GM23338 (cell line): ENCODE data around the gene CARTPT. TPM values are rescaled to one million over a fixed set of nuclear protein-coding genes. Genes with fewer than 3 reads are reported as not detected.
A peak's percentile ranks its signal among the peaks of the same experiment; 100 is the strongest.

Experiments used
- ATAC-seq: fragments of 200-7000 bp; cut with Tn5 transposase; 3 replicates; pipeline ENCODE4 v1.9.1; 2020
- DNase-seq: peaks from one replicate; pipeline ENCODE4 v3.0.0-alpha.2; 2015; ENCODE audit warnings: low spot score
- H2AFZ ChIP-seq: fragments of 200-600 bp; sonication (generic); 2 replicates; pipeline ENCODE4 v1.8.0; 2016; ENCODE audit warnings: antibody characterized with exemption, mild to moderate bottlenecking, moderate library complexity
- H3F3A ChIP-seq: fragments of 200-600 bp; sonication (generic); replicated peaks from 2 replicates; pipeline ENCODE4 v1.8.0; 2017; ENCODE audit warnings: antibody characterized with exemption, mixed run types, low read depth
- H3K27ac ChIP-seq: fragments of 200-600 bp; sonication (generic); 2 replicates; pipeline ENCODE4 v1.6.1; 2016; ENCODE audit warnings: low read depth
- H3K27me3 ChIP-seq: fragments of 200-600 bp; sonication (generic); 2 replicates; pipeline ENCODE4 v1.8.0; 2016; ENCODE audit warnings: mild to moderate bottlenecking, mixed run types, moderate library complexity; ENCODE audit not compliant: insufficient read depth
- H3K36me3 ChIP-seq: fragments of 200-600 bp; sonication (generic); 2 replicates; pipeline ENCODE4 v1.8.0; 2016; ENCODE audit warnings: mild to moderate bottlenecking; ENCODE audit not compliant: insufficient read depth
- H3K4me1 ChIP-seq: fragments of 200-600 bp; sonication (generic); 2 replicates; pipeline ENCODE4 v1.8.0; 2016; ENCODE audit warnings: mild to moderate bottlenecking, moderate library complexity; ENCODE audit not compliant: insufficient read depth
- H3K4me2 ChIP-seq: fragments of 200-600 bp; sonication (generic); 2 replicates; pipeline ENCODE4 v1.7.1; 2017; ENCODE audit warnings: mixed run types
- H3K4me3 ChIP-seq: fragments of 200-600 bp; sonication (generic); 2 replicates; pipeline ENCODE4 v1.6.1; 2016; ENCODE audit warnings: mixed run types
- H3K79me2 ChIP-seq: fragments of 200-600 bp; sonication (generic); replicated peaks from 2 replicates; pipeline ENCODE4 v1.8.0; 2017; ENCODE audit warnings: mild to moderate bottlenecking; ENCODE audit not compliant: insufficient read depth
- H3K9me2 ChIP-seq: fragments of 200-600 bp; sonication (generic); 2 replicates; pipeline ENCODE4 v1.8.0; 2017; ENCODE audit not compliant: insufficient read depth
- H4K20me1 ChIP-seq: fragments of 200-600 bp; sonication (generic); replicated peaks from 2 replicates; pipeline ENCODE4 v1.8.0; 2017; ENCODE audit warnings: mild to moderate bottlenecking; ENCODE audit not compliant: insufficient read depth
- H3K27ac Mint-ChIP-seq: 2 replicates; pipeline ENCODE4 v1.8.0; 2020; ENCODE audit warnings: inconsistent platforms, mild to moderate bottlenecking, moderate library complexity, mixed read lengths
- H3K27me3 Mint-ChIP-seq: 3 replicates; pipeline ENCODE4 v1.8.0; 2022; ENCODE audit warnings: low read depth, mild to moderate bottlenecking, moderate library complexity, mixed read lengths, inconsistent platforms; ENCODE audit not compliant: insufficient read depth, poor library complexity
- H3K36me3 Mint-ChIP-seq: 3 replicates; pipeline ENCODE4 v1.8.0; 2021; ENCODE audit warnings: low read depth, mild to moderate bottlenecking, inconsistent platforms, moderate library complexity, mixed read lengths
- H3K4me1 Mint-ChIP-seq: 3 replicates; pipeline ENCODE4 v1.8.0; 2020; ENCODE audit warnings: mild to moderate bottlenecking, inconsistent platforms, mixed read lengths
- H3K4me3 Mint-ChIP-seq: 3 replicates; pipeline ENCODE4 v1.8.0; 2021; ENCODE audit warnings: moderate library complexity, mild to moderate bottlenecking, inconsistent platforms, mixed read lengths
- H3K9me3 Mint-ChIP-seq: 3 replicates; pipeline ENCODE4 v1.8.0; 2020; ENCODE audit warnings: moderate library complexity, mild to moderate bottlenecking, inconsistent platforms, mixed read lengths
- CREB1 ChIP-seq: fragments of 250-450 bp; sonication (Bioruptor Pico); IDR thresholded peaks from 2 replicates; pipeline ENCODE4 v1.5.0; 2020; ENCODE audit warnings: low read depth, mild to moderate bottlenecking, moderate library complexity
- CTCF ChIP-seq, 2 experiments: fragments of 200-600 bp in 1 of 2; sonication (generic) in 1 of 2; conservative IDR thresholded peaks; 2 replicates each; pipeline versions ENCODE4 v1.5.1 to v1.6.1; 2016 to 2017; ENCODE audit warnings: antibody characterized with exemption in 2 of 2, low read depth in 2 of 2, mild to moderate bottlenecking in 2 of 2, moderate library complexity in 1 of 2
- EZH2phosphoT487 ChIP-seq: fragments of 200-600 bp; sonication (generic); IDR thresholded peaks from one replicate; pipeline ENCODE4 v1.8.1; 2018; ENCODE audit warnings: antibody characterized with exemption; ENCODE audit not compliant: unreplicated experiment
- NANOG ChIP-seq: IDR thresholded peaks from 2 replicates; pipeline ENCODE4 v1.6.1; 2016; ENCODE audit warnings: antibody characterized with exemption, borderline replicate concordance
- POLR2AphosphoS5 ChIP-seq: IDR thresholded peaks from 2 replicates; pipeline ENCODE4 v1.6.1; 2016; ENCODE audit warnings: antibody characterized with exemption, low read depth
- ZNF114 ChIP-seq: fragments of 250-450 bp; sonication (Bioruptor Pico); IDR thresholded peaks from 2 replicates; pipeline ENCODE4 v1.5.0; 2020; ENCODE audit warnings: mild to moderate bottlenecking, moderate library complexity
- ZNF462 ChIP-seq: fragments of 250-450 bp; sonication (Bioruptor Pico); IDR thresholded peaks from 2 replicates; pipeline ENCODE4 v1.5.0; 2020; ENCODE audit warnings: mild to moderate bottlenecking, moderate library complexity
- polyA plus RNA-seq: library from polyadenylated mRNA; unstranded; fragments of >200 nt; fragmentation: Nextera tagmentation; extraction: Ambion mirVana; gene quantifications from 2 replicates; pipeline ENCODE4 v1.2.1, GENCODE V29; 2016
- total RNA-seq: library from RNA; depleted of rRNA; stranded (reverse); fragments of >200 nt; shearing (Covaris generic); gene quantifications from 2 replicates; pipeline ENCODE4 v1.2.3, GENCODE V29; 2014
- TF ChIP-seq, protein P1 (sequence below): IDR thresholded peaks from one replicate; pipeline ENCODE4 v1.6.1; 2018; ENCODE audit warnings: antibody characterized with exemption; ENCODE audit not compliant: unreplicated experiment

CARTPT gene
- total and polyA plus RNA-seq, 2 experiments from 2014 or later: not detected

DNA sequence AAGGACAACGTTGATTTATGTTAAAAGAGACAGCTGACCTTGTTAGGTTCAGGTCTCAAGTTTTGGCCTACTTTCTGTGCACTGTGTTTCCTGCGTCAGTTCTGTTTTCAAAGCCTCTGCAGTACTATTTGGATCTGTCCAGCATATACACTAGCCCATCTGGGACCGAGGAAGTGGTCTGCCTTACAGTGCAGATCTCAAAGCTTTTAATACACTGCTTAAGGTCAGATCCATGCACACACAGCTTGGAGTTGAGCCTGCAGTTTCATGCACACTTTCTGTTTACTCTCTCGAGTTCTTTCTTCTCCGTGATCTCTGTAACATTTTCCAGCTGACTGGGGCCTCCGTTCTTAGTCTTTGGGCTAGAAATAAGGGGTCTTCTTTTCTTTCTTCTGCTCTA lies 24.1 kb downstream of the CARTPT start:
- H3K4me3 Mint-ChIP-seq: no peak overlapping the region
- no peak overlapping the region for H3K4me2 ChIP-seq
- no peak for TF ChIP-seq POLR2AphosphoS5
- no peak for TF ChIP-seq EZH2phosphoT487
- no peaks in the 10 kb centered on the region for H3K27me3 ChIP-seq
- H3K4me3 ChIP-seq: no peak overlapping the region
- H3K9me3 Mint-ChIP-seq: no peaks in the 10 kb centered on the region
- no peak overlapping the region for H3K27ac Mint-ChIP-seq
- H3K79me2 ChIP-seq: no peaks in the 10 kb centered on the region
- H3F3A ChIP-seq: no peaks in the 10 kb centered on the region
- H3K9me2 ChIP-seq: no peaks in the 10 kb centered on the region
- DNase-seq (no peak), ATAC-seq (no peak)
- no peaks in the 10 kb centered on the region for H3K36me3 Mint-ChIP-seq
- no peaks in the 10 kb centered on the region for H4K20me1 ChIP-seq
- H3K36me3 ChIP-seq: no peaks in the 10 kb centered on the region
- H3K4me1 ChIP-seq: 0 out of 2 replicates have a peak, but pooled peaks cover 3% of the 10 kb centered on the region
- H3K27ac ChIP-seq: no peak overlapping the region
- H2AFZ ChIP-seq: peak overlapping the region; percentile 38
- H3K27me3 Mint-ChIP-seq: no peaks in the 10 kb centered on the region
- H3K4me1 Mint-ChIP-seq: peaks cover 9% of the 10 kb centered on the region

DNA sequence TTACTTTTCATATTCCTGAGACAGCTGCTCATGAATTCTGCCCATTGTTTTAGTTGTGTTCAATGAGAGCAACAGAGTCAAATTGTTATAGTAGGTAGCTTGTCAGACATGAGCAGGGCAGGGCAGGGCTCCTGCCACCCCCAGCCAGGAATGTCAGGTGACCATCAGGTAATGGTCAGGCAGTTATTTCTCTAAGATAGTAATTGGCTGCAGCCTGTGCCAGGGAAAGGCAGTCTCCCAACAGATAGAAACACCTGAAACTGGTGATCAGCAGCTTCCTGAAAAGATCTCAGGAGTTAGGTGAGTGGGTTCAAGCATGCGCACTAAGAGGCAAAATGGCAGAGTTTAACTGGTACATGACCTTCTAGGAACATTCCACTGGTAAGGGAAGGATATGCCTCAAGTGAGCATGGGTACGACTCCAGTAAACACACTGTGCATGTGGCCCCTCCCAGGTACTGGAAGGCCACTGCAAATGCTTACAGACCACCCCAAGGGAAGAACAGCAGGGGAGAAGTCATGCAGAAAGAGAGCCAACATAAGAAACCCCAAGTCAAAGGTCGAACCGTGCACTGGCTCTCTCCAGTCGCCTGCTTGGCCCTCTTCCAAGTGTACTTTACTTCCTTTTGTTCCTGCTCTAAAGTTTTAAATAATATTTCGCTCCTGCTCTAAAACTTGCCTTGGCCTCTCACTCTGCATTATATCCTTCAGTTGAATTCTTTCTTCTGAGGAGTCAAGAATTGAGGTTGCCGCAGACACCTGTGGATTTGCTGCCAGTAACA lies 25.1 kb downstream of the CARTPT start:
- Histone ChIP-seq H3K79me2 (no peaks in the 10 kb centered on the region), H3K4me1 (0 out of 2 replicates have a peak, but pooled peaks cover 3% of the 10 kb centered on the region), H3K36me3 (no peaks in the 10 kb centered on the region), H3K4me2 (no peak overlapping the region), H3F3A (no peaks in the 10 kb centered on the region), H3K27me3 (no peaks in the 10 kb centered on the region), H2AFZ (peak overlapping the region; percentile 38), H4K20me1 (no peaks in the 10 kb centered on the region), H3K27ac (no peak overlapping the region), H3K4me3 (no peak overlapping the region), H3K9me2 (no peaks in the 10 kb centered on the region)
- peaks cover 9% of the 10 kb centered on the region for H3K4me1 Mint-ChIP-seq
- no peak overlapping the region for H3K27ac Mint-ChIP-seq
- no peaks in the 10 kb centered on the region for H3K9me3 Mint-ChIP-seq
- H3K27me3 Mint-ChIP-seq: no peaks in the 10 kb centered on the region
- DNase-seq (no peak), ATAC-seq (no peak)
- no peaks in the 10 kb centered on the region for H3K36me3 Mint-ChIP-seq
- H3K4me3 Mint-ChIP-seq: no peak overlapping the region
- TF ChIP-seq NANOG (no peak), CREB1 (CRISPR knock-in tag) (no peak), EZH2phosphoT487 (no peak), POLR2AphosphoS5 (no peak), ZNF114 (CRISPR knock-in tag) (no peak), CTCF (conservative IDR thresholded peaks at IDR 0.05; ENCODE audit: low read depth in 2 of 2) (no peak), ZNF462 (CRISPR knock-in tag) (no peak)
- TF ChIP-seq, protein P1, sequence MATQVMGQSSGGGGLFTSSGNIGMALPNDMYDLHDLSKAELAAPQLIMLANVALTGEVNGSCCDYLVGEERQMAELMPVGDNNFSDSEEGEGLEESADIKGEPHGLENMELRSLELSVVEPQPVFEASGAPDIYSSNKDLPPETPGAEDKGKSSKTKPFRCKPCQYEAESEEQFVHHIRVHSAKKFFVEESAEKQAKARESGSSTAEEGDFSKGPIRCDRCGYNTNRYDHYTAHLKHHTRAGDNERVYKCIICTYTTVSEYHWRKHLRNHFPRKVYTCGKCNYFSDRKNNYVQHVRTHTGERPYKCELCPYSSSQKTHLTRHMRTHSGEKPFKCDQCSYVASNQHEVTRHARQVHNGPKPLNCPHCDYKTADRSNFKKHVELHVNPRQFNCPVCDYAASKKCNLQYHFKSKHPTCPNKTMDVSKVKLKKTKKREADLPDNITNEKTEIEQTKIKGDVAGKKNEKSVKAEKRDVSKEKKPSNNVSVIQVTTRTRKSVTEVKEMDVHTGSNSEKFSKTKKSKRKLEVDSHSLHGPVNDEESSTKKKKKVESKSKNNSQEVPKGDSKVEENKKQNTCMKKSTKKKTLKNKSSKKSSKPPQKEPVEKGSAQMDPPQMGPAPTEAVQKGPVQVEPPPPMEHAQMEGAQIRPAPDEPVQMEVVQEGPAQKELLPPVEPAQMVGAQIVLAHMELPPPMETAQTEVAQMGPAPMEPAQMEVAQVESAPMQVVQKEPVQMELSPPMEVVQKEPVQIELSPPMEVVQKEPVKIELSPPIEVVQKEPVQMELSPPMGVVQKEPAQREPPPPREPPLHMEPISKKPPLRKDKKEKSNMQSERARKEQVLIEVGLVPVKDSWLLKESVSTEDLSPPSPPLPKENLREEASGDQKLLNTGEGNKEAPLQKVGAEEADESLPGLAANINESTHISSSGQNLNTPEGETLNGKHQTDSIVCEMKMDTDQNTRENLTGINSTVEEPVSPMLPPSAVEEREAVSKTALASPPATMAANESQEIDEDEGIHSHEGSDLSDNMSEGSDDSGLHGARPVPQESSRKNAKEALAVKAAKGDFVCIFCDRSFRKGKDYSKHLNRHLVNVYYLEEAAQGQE: no peak
